Lung (tissue), 12 donors: Measurements from ENCODE around the gene TRPM3. TPM values are rescaled to one million over a fixed set of nuclear protein-coding genes. Genes with fewer than 3 reads are reported as not detected.

Experiments used
- ATAC-seq: fragments of 200-7000 bp; cut with Tn5 transposase; one replicate; pipeline ENCODE4 v1.9.1; 2020; ENCODE audit warnings: moderate number of reproducible peaks; ENCODE audit not compliant: insufficient read depth, low FRiP score
- DNase-seq, 3 donors: peaks; one replicate each; pipeline ENCODE4 v3.0.0-alpha.2; 2013 to 2017
- H3K27ac ChIP-seq, 2 donors: one replicate each; pipeline ENCODE4 v1.5.1; 2013; ENCODE audit warnings: mild to moderate bottlenecking in 2 of 2, moderate library complexity in 2 of 2, control low read depth in 1 of 2, inconsistent platforms in 1 of 2, low read depth in 1 of 2, low read length in 1 of 2
- H3K27me3 ChIP-seq, 3 donors: one replicate each; pipeline ENCODE4 v1.5.1; 2013; ENCODE audit warnings: low read length in 2 of 3; ENCODE audit not compliant: control insufficient read depth in 3 of 3, insufficient read depth in 3 of 3
- H3K36me3 ChIP-seq, 4 donors: one replicate each; pipeline ENCODE4 v1.5.1; 2013; ENCODE audit warnings: low read length in 4 of 4, mild to moderate bottlenecking in 1 of 4, moderate library complexity in 1 of 4; ENCODE audit not compliant: control insufficient read depth in 4 of 4, insufficient read depth in 4 of 4
- H3K4me1 ChIP-seq, 5 donors: one replicate each; pipeline ENCODE4 v1.5.1; 2013; ENCODE audit warnings: low read length in 5 of 5, mild to moderate bottlenecking in 2 of 5, moderate library complexity in 1 of 5; ENCODE audit not compliant: control insufficient read depth in 5 of 5, insufficient read depth in 5 of 5
- H3K4me3 ChIP-seq: one replicate; pipeline ENCODE4 v1.5.1; 2013; ENCODE audit warnings: mild to moderate bottlenecking, control low read depth, moderate library complexity
- H3K9ac ChIP-seq, 2 donors: one replicate each; pipeline ENCODE4 v1.5.1; 2013; ENCODE audit warnings: low read length in 2 of 2, control low read depth in 1 of 2; ENCODE audit not compliant: insufficient read depth in 1 of 2
- H3K9me3 ChIP-seq, 4 donors: one replicate each; pipeline ENCODE4 v1.5.1; 2013; ENCODE audit warnings: low read length in 3 of 4, mild to moderate bottlenecking in 1 of 4, moderate library complexity in 1 of 4; ENCODE audit not compliant: control insufficient read depth in 4 of 4, insufficient read depth in 3 of 4
- WGBS, 2 donors: extraction: QIAGEN DNeasy Blood & Tissue Kit; methylation state at CpG; one replicate each; pipeline ENCODE4 v1.1.7; 2013; 5-methylcytosine and 5-hydroxymethylcytosine counted together
- polyA plus RNA-seq, 2 donors: library from polyadenylated mRNA; stranded (reverse); fragments of 200-250 nt; gene quantifications; one replicate each; pipeline ENCODE4 v1.2.1, GENCODE V29; 2013
- total RNA-seq, 2 donors: library from RNA; depleted of rRNA in 1 of 2; stranded (reverse); fragments of >200 nt in 1 of 2; gene quantifications; one replicate each; pipeline ENCODE4 v1.2.1, GENCODE V29; 2014 to 2021
- TF ChIP-seq, protein P1 (sequence below): IDR thresholded peaks from 2 replicates; pipeline ENCODE4 v1.5.1; 2012; ENCODE audit warnings: mild to moderate bottlenecking; ENCODE audit errors: control extremely low read depth, extremely low read depth
- donor health status: control.
- donor health status: control.
- donor health status: Bipolar disorder and iron deficiency.
- donor health status: healthy.
- donor health status: DM: yes; HTN: yes; CAD: no.

TRPM3 gene
- total and polyA plus RNA-seq, 4 donors: 0.02 to 1.4 (median 0.49) TPM; not detected in 1

- H3K9me3 ChIP-seq: peaks cover 0 to 1% (median 0%) of the 10 kb centered on the region in 4 donors
- no peaks in the 10 kb centered on the region for H3K27me3 ChIP-seq
- peaks cover 0 to 4% (median 0%) of the 10 kb centered on the region in 5 donors for H3K4me1 ChIP-seq
- H3K27ac ChIP-seq: no peak overlapping the region
- H3K9ac ChIP-seq: no peak overlapping the region
- H3K4me3 ChIP-seq: no peak overlapping the region
- DNase-seq (no peak), ATAC-seq (no peak)
- no peaks in the 10 kb centered on the region for H3K36me3 ChIP-seq
- 83 to 89% methylated on average over 5 of the region's 5 CpGs for WGBS, 2 donors
- TF ChIP-seq, protein P1, sequence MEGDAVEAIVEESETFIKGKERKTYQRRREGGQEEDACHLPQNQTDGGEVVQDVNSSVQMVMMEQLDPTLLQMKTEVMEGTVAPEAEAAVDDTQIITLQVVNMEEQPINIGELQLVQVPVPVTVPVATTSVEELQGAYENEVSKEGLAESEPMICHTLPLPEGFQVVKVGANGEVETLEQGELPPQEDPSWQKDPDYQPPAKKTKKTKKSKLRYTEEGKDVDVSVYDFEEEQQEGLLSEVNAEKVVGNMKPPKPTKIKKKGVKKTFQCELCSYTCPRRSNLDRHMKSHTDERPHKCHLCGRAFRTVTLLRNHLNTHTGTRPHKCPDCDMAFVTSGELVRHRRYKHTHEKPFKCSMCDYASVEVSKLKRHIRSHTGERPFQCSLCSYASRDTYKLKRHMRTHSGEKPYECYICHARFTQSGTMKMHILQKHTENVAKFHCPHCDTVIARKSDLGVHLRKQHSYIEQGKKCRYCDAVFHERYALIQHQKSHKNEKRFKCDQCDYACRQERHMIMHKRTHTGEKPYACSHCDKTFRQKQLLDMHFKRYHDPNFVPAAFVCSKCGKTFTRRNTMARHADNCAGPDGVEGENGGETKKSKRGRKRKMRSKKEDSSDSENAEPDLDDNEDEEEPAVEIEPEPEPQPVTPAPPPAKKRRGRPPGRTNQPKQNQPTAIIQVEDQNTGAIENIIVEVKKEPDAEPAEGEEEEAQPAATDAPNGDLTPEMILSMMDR: no peak
Measured at GRCh38 chr9:70533492-70533891, 587.9 kb downstream of the TRPM3 start.

DNA sequence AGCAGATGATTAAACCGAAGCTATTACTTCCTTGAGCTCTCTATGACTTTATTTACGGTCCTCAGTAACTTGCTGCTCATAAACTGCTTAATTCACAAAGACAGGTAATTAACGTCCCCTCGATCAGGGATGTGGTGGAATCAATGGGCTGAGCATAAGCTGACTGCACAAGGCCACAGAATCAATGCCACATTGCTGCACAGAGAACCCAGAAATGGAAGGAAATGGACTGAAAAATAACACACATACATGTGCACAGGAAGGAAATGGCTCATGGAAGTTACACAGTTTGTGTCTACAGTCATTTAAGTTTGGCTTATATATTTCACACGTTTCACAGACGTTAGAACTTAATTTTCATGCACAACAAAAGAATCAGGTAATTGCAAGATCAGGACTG is 588.7 kb downstream of the TRPM3 start:
- Histone ChIP-seq H3K27me3 (no peaks in the 10 kb centered on the region), H3K27ac (no peak overlapping the region), H3K4me3 (no peak overlapping the region), H3K4me1 (peaks cover 0 to 4% (median 0%) of the 10 kb centered on the region in 5 donors), H3K9ac (no peak overlapping the region), H3K9me3 (peaks cover 0 to 1% (median 0%) of the 10 kb centered on the region in 4 donors), H3K36me3 (no peaks in the 10 kb centered on the region)
- 80 to 82% methylated on average over 6 of the region's 6 CpGs for WGBS, 2 donors
- no peak for ATAC-seq
- no peak for DNase-seq
- TF ChIP-seq, protein P1: no peak

DNA sequence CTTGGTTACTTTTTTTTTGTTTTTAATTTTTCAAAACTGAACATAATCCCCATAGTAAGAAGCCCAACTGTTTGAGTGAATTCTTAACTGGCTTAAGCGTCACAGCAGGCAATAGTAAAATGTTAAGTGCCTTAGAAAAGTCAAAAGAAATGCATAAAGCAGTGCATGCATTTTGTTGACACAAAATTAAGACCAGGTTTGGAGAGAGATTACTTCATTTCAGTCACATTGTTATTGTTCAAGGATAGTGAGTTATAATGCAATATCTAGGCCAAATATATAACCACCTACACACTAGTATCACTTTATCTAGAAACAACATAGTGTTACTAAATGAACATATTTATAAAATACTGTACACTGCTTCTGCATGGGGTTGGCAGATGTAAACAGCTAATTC is 590.1 kb downstream of the TRPM3 start:
- no peaks in the 10 kb centered on the region for H3K27me3 ChIP-seq
- WGBS, 2 donors: 99 to 100% methylated on average over 1 of the region's 1 CpG
- no peak overlapping the region for H3K9ac ChIP-seq
- no peak overlapping the region for H3K27ac ChIP-seq
- no peaks in the 10 kb centered on the region for H3K9me3 ChIP-seq
- peaks cover 0 to 4% (median 0%) of the 10 kb centered on the region in 5 donors for H3K4me1 ChIP-seq
- no peak overlapping the region for H3K4me3 ChIP-seq
- ATAC-seq (no peak), DNase-seq (peak in 1 of 3 donors; percentile 11)
- TF ChIP-seq, protein P1: no peak
- H3K36me3 ChIP-seq: no peaks in the 10 kb centered on the region

GRCh38 chr9:70530716-70531115 is 590.7 kb downstream of the TRPM3 start:
- Histone ChIP-seq H3K4me1 (peaks cover 0 to 4% (median 2%) of the 10 kb centered on the region in 5 donors), H3K27me3 (no peaks in the 10 kb centered on the region), H3K27ac (no peak overlapping the region), H3K9me3 (no peaks in the 10 kb centered on the region), H3K4me3 (no peak overlapping the region), H3K36me3 (no peaks in the 10 kb centered on the region), H3K9ac (no peak overlapping the region)
- 94 to 96% methylated on average over 5 of the region's 5 CpGs for WGBS, 2 donors
- no peak for DNase-seq
- no peak for ATAC-seq
- TF ChIP-seq, protein P1: no peak
